PC-9 (cell line): ENCODE data around the gene ZNF654.

Source experiments
- EZH2 ChIP-seq: fragments of 200-600 bp; sonication (generic); IDR thresholded peaks from 2 replicates; pipeline ENCODE4 v1.8.0; 2017; ENCODE audit warnings: antibody characterized with exemption, low read depth
- TF ChIP-seq, protein P1 (sequence below): fragments of 200-600 bp; sonication (generic); conservative IDR thresholded peaks from 2 replicates; pipeline ENCODE4 v1.6.1; 2017; ENCODE audit warnings: mixed run types, antibody characterized with exemption, mild to moderate bottlenecking, moderate library complexity

DNA sequence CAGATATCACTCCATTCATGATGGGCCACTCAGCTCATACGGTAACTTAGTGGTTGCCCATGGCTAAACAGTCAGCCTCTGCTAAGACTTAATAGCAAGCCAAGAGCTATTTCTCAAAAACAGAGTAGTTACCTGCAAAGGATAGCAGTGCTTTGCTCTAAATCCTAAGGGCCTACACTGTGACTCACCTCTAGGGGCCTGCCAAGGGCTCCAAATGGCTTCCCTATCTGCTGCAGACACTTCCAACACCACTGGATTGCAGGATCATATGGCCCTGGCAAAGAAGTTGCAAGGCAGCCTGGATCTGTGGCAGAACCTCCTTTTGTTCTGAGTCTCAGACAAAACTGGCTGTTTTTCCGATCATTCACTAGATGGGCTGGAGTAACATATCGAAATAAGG is 18.1 kb upstream of the ZNF654 start:
- TF ChIP-seq, protein P1, sequence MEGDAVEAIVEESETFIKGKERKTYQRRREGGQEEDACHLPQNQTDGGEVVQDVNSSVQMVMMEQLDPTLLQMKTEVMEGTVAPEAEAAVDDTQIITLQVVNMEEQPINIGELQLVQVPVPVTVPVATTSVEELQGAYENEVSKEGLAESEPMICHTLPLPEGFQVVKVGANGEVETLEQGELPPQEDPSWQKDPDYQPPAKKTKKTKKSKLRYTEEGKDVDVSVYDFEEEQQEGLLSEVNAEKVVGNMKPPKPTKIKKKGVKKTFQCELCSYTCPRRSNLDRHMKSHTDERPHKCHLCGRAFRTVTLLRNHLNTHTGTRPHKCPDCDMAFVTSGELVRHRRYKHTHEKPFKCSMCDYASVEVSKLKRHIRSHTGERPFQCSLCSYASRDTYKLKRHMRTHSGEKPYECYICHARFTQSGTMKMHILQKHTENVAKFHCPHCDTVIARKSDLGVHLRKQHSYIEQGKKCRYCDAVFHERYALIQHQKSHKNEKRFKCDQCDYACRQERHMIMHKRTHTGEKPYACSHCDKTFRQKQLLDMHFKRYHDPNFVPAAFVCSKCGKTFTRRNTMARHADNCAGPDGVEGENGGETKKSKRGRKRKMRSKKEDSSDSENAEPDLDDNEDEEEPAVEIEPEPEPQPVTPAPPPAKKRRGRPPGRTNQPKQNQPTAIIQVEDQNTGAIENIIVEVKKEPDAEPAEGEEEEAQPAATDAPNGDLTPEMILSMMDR: no peak
- TF ChIP-seq EZH2: no peak
